Activated CD8-positive, alpha-beta memory T cell treated with anti-CD3 and anti-CD28 coated beads, Interleukin-2, amount 10 ng/mL, durations not matched to agents 7 days and 5 days (primary cell): ENCODE measurements around the gene DFFB. TPM values are rescaled to one million over a fixed set of nuclear protein-coding genes. Genes with fewer than 3 reads are reported as not detected.
"Not testable (repeated sequence)": the region's sequence is repeated elsewhere in the genome, so short reads cannot be mapped to it uniquely, and the experiment has no call there.

ENCODE experiments used
- ATAC-seq: fragments of 150-1000 bp; cut with Tn5 transposase; one replicate; pipeline ENCODE4 v1.10.0; 2021; ENCODE audit warnings: moderate library complexity
- CTCF ChIA-PET: fragments of 350-600 bp; sonication (Branson Sonifier 250); formaldehyde crosslinking; loops from one replicate; lab custom pipeline; 2021; ENCODE audit warnings: antibody characterized with exemption; lab: Charles Lee
- DNase-seq: peaks from one replicate; pipeline ENCODE4 v3.0.0-alpha.2; 2020
- H3K27ac Mint-ChIP-seq: one replicate; pipeline ENCODE4 v1.8.0; 2021; ENCODE audit warnings: mild to moderate bottlenecking, mixed read lengths
- H3K27me3 Mint-ChIP-seq: one replicate; pipeline ENCODE4 v1.8.0; 2021; ENCODE audit warnings: mixed read lengths
- H3K36me3 Mint-ChIP-seq: one replicate; pipeline ENCODE4 v1.8.0; 2021; ENCODE audit warnings: mild to moderate bottlenecking, mixed read lengths
- H3K4me1 Mint-ChIP-seq: one replicate; pipeline ENCODE4 v1.8.0; 2021; ENCODE audit warnings: mixed read lengths
- H3K4me3 Mint-ChIP-seq: one replicate; pipeline ENCODE4 v1.8.0; 2021; ENCODE audit warnings: mild to moderate bottlenecking, moderate library complexity, mixed read lengths
- H3K9me3 Mint-ChIP-seq: one replicate; pipeline ENCODE4 v1.8.0; 2022; ENCODE audit warnings: low read depth, mixed read lengths
- total RNA-seq, 2 experiments: library from RNA; stranded (reverse); gene quantifications; one replicate each; pipeline ENCODE4 v1.2.3, GENCODE V29; 2021

DFFB gene, protein sequence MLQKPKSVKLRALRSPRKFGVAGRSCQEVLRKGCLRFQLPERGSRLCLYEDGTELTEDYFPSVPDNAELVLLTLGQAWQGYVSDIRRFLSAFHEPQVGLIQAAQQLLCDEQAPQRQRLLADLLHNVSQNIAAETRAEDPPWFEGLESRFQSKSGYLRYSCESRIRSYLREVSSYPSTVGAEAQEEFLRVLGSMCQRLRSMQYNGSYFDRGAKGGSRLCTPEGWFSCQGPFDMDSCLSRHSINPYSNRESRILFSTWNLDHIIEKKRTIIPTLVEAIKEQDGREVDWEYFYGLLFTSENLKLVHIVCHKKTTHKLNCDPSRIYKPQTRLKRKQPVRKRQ
- total RNA-seq = 10 to 100 TPM; 11.5 to 13.9 TPM

- Mint-ChIP-seq H3K4me3 (peak within 1 kb of the TSS; percentile 93), H3K36me3 (peaks cover 2% of the 10 kb centered on the region), H3K27ac (peak within 1 kb of the TSS; percentile 91), H3K9me3 (no peaks in the 10 kb centered on the region), H3K27me3 (no peaks in the 10 kb centered on the region), H3K4me1 (peaks cover 29% of the 10 kb centered on the region)
- CTCF ChIA-PET = interaction anchor here (0.8 to 3.6 kb wide), 14 partner anchors 10 to 364 kb away, joined by 3 to 20 read pairs (median 4); partner anchors contain the start of gene C1orf174
- DNase-seq (peak; percentile 98), ATAC-seq (peak; percentile 98)
These were observed at the start of gene DFFB, which contains the start of gene CEP104 for GRCh38 chr1:3856923-3857790. Gene DFFB, plus strand, starts transcription at chr1:3857476. Its CDS starts 128 bp downstream, at chr1:3857604. Gene CEP104, minus strand, starts transcription at chr1:3857211. Its CDS starts 4,804 bp downstream, at chr1:3852407.

GRCh38 chr1:3807769-3808168 lies 49.5 kb upstream of the DFFB start:
- H3K9me3 Mint-ChIP-seq = peaks cover 5% of the 10 kb centered on the region
- peaks cover 4% of the 10 kb centered on the region for H3K4me1 Mint-ChIP-seq
- DNase-seq (no peak), ATAC-seq (no peak)
- H3K4me3 Mint-ChIP-seq = no peak overlapping the region
- peaks cover 17% of the 10 kb centered on the region for H3K27me3 Mint-ChIP-seq
- CTCF ChIA-PET = no interaction called here
- H3K36me3 Mint-ChIP-seq = peaks cover 3% of the 10 kb centered on the region
- H3K27ac Mint-ChIP-seq = no peak overlapping the region

DNA sequence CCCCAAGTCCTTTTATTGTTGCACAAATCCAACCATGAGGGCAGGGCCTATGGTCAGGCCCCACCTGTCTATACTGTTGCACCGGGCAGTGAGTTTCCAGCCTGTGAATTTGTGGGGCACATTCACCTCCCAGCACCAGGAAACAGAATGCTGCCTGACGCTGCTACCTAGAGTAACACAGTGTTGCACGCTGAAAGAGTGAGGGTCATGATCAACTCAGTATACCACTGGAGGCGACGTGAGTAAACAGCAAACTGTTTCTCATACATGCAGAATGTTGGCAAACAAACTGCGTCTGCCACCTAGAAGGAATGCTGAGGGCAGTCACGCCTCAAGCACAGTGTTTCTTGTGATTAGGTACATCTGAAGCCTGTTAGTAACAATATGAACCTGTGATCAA lies 47.6 kb upstream of the DFFB start:
- CTCF ChIA-PET = no interaction called here
- Mint-ChIP-seq H3K4me1 (peaks cover 4% of the 10 kb centered on the region), H3K27me3 (peaks cover 4% of the 10 kb centered on the region), H3K4me3 (no peak overlapping the region), H3K36me3 (peaks cover 3% of the 10 kb centered on the region), H3K9me3 (peaks cover 5% of the 10 kb centered on the region), H3K27ac (peak overlapping the region; percentile 44)
- DNase-seq = no peak
- no peak for ATAC-seq

DNA sequence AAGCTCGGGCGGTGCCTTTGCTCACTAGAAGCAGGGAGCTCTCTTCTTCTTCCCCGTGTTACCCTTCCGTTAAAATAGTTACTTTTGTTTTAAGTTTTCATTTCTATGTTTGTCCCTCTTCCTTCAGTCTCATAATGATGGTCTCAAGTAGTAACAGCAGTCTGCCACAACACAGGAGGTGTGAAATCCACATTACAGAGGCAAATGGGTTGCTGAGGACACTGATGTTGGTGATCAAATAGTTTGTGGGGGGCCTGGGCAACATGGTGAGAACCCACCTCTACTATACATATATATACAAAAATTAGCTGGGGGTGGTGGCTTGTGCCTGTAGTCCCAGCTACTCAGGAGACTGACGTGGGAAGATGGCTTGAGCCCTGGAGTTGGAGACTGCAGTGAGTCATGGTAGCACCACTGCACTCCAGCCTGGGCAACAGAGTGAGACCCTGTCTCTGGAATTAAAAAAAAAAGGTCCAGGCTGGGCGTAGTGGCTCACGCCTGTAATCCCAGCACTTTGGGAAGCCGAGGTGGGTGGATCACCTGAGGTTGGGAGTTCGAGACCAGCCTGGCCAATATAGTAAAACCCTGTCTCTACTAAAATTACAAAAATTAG lies 47.0 kb upstream of the DFFB start:
- CTCF ChIA-PET, H3K4me1 Mint-ChIP-seq, DNase-seq, H3K4me3 Mint-ChIP-seq, H3K36me3 Mint-ChIP-seq, H3K27me3 Mint-ChIP-seq, H3K9me3 Mint-ChIP-seq: not testable (repeated sequence)
- peak; percentile 42 for ATAC-seq
- peak overlapping the region; percentile 44 for H3K27ac Mint-ChIP-seq

DNA sequence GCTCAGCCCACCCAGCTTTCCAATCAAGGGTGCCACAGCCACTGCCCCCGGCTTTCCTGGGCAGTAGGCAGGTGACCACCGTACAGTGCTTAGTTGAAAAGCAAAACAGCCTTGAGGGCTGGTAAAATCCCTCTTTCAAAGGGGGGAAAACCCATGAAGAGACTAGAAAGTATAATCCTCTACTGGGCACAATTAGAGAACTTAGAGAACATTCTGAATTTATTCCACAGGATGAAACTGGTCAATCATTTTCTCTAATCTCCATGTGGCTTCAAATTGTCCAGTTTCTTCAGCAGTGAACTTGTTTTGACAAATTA lies 45.7 kb upstream of the DFFB start:
- CTCF ChIA-PET = no interaction called here
- H3K36me3 Mint-ChIP-seq = peaks cover 3% of the 10 kb centered on the region

DNA sequence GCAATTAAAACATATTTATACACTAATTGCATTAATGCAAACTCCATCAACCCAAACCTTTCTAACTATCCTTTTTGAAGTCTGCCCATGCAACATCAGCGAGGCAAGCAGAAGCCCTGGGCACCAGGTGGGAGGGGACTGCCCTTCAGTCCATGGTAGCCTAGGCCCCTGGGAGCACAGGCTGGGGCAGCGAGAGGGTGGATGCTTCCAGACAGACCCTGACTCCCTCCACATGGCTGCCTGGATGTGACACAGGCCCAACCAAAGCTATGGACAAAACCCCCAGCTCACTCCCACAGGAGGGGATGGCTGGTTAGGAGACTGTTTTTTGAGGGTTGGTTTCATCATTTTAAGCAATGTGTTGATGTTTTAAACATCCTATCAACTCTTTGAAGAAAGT lies 43.2 kb upstream of the DFFB start:
- no peaks in the 10 kb centered on the region for H3K9me3 Mint-ChIP-seq
- ATAC-seq = no peak
- H3K27ac Mint-ChIP-seq = no peak overlapping the region
- H3K4me3 Mint-ChIP-seq = no peak overlapping the region
- peaks cover 4% of the 10 kb centered on the region for H3K4me1 Mint-ChIP-seq
- H3K36me3 Mint-ChIP-seq = no peaks in the 10 kb centered on the region
- CTCF ChIA-PET = no interaction called here
- no peak for DNase-seq
- no peaks in the 10 kb centered on the region for H3K27me3 Mint-ChIP-seq

More for the DNA sequence above, 45.7 kb upstream of the DFFB start:
- Mint-ChIP-seq H3K27ac (no peak overlapping the region), H3K4me3 (no peak overlapping the region), H3K4me1 (peaks cover 4% of the 10 kb centered on the region), H3K9me3 (peaks cover 5% of the 10 kb centered on the region), H3K27me3 (no peaks in the 10 kb centered on the region)
- no peak for DNase-seq
- no peak for ATAC-seq

- no peaks in the 10 kb centered on the region for H3K36me3 Mint-ChIP-seq
- H3K27ac Mint-ChIP-seq = no peak overlapping the region
- H3K27me3 Mint-ChIP-seq = no peaks in the 10 kb centered on the region
- ATAC-seq = no peak
- no peaks in the 10 kb centered on the region for H3K9me3 Mint-ChIP-seq
- peaks cover 3% of the 10 kb centered on the region for H3K4me1 Mint-ChIP-seq
- no peak for DNase-seq
- CTCF ChIA-PET = no interaction called here
- no peak overlapping the region for H3K4me3 Mint-ChIP-seq
These were observed 42.3 kb upstream of the DFFB start for GRCh38 chr1:3814771-3815561.

DNA sequence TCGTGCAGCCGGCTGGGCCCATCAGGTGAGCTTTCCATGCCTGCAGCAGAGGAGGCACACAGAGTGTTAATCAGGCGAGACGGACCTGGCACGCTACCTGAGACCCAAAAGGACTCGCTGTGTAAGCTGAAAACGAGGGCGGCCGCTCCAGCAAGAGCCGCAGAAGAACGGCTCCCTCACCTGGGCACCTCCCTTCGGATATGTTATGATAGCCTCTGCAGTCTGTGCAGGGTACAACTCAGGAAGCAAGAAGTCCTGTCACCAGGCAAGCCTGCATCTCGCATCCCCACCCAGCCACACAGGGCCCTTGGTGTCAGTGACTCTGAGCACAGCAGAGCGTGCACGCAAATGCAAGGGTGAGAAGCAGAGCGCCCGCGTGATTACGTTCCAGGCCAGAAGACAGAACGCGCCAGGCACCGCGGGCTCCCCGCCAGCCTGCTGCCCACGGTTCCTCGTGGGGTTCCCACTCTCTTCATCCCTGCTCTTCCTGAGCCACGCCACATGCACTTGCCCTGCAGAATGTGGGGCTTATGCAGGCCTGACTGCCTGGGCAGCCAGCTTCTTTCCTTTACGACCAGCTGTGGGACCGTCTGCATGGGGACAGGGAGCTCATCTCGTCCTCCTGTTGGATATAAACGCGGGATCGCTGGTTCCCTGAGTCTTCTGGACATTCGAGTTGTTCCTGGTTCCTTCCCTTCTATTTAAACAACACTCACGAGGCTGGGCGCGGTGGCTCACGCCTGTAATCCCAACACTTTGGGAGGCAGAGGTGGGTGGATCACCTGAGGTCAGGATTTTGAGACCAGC lies 40.7 kb upstream of the DFFB start:
- CTCF ChIA-PET = no interaction called here
- no peaks in the 10 kb centered on the region for H3K27me3 Mint-ChIP-seq
- ATAC-seq (no peak), DNase-seq (no peak)
- H3K9me3 Mint-ChIP-seq = no peaks in the 10 kb centered on the region
- no peaks in the 10 kb centered on the region for H3K36me3 Mint-ChIP-seq
- H3K27ac Mint-ChIP-seq = no peak overlapping the region
- H3K4me1 Mint-ChIP-seq = no peaks in the 10 kb centered on the region
- H3K4me3 Mint-ChIP-seq = no peak overlapping the region

- DNase-seq (no peak), ATAC-seq (no peak)
- Mint-ChIP-seq H3K4me1 (no peaks in the 10 kb centered on the region), H3K4me3 (no peak overlapping the region), H3K27ac (no peak overlapping the region), H3K36me3 (no peaks in the 10 kb centered on the region), H3K27me3 (no peaks in the 10 kb centered on the region), H3K9me3 (no peaks in the 10 kb centered on the region)
- CTCF ChIA-PET = no interaction called here
These were observed 40.0 kb upstream of the DFFB start for GRCh38 chr1:3817138-3817740.

DNA sequence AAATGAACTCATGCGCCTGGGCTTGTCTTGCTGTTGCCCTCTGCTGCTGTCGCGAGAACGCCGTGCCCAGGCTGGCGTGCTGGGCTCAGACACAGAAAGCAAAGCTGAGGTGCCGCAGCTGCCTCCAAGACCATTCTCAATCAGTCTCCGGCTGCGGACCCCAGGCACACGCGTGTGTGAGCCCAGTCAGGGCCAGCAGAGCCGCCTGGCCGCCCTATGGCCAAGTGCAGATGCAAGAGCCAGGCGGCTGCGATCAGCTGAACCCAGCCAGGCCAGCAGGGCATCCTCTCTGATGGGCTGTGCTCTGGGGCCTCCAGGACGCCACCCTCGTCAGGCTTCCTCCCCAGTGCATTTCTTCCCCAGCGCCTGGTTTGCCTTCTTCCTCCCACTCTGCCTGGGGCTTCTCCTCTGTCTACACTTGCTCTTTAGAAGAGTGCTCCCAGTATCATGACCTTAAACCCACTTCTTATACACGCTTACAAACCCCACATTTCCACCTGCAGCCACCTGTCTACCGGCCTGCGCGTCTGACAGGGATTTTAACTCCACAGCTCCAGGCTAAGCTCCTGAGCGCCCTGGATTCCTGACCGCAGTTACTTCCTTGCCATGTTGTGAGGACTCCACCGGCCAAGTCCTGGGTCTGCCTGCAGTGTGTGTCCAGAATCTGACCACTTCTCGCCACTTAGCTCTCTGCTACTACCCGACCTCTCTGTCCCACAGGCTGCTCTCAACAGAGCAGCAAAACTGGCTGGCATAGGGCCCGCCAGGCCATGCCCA lies 39.3 kb upstream of the DFFB start:
- Mint-ChIP-seq H3K4me1 (no peaks in the 10 kb centered on the region), H3K4me3 (no peak overlapping the region), H3K27me3 (no peaks in the 10 kb centered on the region), H3K27ac (no peak overlapping the region), H3K9me3 (no peaks in the 10 kb centered on the region), H3K36me3 (no peaks in the 10 kb centered on the region)
- DNase-seq (no peak), ATAC-seq (no peak)
- CTCF ChIA-PET = no interaction called here

DNA sequence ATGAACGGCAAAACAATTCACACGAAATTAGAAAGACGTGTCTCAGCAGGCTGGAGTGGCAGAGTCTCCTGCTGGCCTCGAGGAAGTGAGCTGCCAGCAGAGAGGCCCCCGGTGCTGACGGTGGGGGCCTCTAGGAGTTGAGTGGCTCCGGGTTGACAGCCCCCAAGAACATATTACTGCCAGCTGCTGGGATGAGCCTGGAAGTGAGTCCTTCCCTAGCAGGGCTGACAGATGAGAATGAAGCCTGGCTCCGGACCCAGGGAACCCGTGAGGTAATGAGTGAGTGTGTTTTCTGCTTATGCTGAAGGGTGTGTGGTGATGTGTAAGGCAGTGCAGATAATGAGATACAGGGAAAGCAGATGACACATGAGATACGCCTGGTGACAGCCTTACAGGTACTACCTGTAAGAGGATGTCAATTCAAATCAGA lies 37.5 kb upstream of the DFFB start:
- no peaks in the 10 kb centered on the region for H3K27me3 Mint-ChIP-seq
- H3K9me3 Mint-ChIP-seq = no peaks in the 10 kb centered on the region
- ATAC-seq (no peak), DNase-seq (no peak)
- no peaks in the 10 kb centered on the region for H3K4me1 Mint-ChIP-seq
- CTCF ChIA-PET = no interaction called here
- H3K36me3 Mint-ChIP-seq = no peaks in the 10 kb centered on the region
- no peak overlapping the region for H3K27ac Mint-ChIP-seq
- no peak overlapping the region for H3K4me3 Mint-ChIP-seq
